ENCODE measurements around the gene MAP3K9.
A peak's percentile ranks its signal among the peaks of the same experiment; 100 is the strongest.

The MAP3K9 gene

DNA sequence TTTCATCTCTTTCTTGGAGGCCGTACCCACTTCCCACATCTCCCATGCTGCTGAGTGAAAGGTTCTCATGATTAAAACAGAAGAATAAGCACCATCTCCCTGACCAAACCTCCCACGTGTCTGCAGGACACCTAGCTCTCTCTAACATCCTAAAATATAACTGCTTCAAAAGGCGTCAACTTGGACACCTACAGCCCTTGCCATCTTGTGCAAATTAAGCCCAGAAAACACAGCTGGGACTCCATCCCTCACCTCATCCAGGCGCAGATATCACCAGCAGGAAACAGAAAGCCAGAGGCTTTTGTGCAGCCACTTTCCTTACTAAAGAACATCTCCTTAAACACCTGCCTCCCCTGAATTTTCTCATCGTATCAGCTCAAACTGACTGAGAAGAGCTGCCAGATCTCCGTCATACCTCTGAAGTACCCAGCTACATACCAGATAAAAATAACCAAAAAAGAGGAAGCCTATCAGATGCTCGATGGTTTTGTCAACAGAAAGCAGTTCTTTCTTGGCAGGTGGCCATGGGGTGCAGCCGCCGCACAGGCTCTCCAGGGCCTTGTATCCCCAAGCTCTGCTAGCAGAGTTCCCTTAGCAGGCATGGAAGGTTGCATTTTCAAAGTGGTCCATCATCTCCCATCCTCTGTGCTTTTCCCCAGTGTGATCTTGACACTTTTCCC, 28.8 kb downstream of the MAP3K9 start:
- DNase-seq (ENCODE audit: low read depth, low spot score), result no peak
- TF ChIP-seq, protein P1, sequence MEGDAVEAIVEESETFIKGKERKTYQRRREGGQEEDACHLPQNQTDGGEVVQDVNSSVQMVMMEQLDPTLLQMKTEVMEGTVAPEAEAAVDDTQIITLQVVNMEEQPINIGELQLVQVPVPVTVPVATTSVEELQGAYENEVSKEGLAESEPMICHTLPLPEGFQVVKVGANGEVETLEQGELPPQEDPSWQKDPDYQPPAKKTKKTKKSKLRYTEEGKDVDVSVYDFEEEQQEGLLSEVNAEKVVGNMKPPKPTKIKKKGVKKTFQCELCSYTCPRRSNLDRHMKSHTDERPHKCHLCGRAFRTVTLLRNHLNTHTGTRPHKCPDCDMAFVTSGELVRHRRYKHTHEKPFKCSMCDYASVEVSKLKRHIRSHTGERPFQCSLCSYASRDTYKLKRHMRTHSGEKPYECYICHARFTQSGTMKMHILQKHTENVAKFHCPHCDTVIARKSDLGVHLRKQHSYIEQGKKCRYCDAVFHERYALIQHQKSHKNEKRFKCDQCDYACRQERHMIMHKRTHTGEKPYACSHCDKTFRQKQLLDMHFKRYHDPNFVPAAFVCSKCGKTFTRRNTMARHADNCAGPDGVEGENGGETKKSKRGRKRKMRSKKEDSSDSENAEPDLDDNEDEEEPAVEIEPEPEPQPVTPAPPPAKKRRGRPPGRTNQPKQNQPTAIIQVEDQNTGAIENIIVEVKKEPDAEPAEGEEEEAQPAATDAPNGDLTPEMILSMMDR (IDR thresholded peaks at IDR 0.05; ENCODE audit: low read depth, low read length), result no peak
- in situ Hi-C loops (cut with HindIII; ENCODE audit: low sequenced_read_pairs), result no loop called here
- H3K4me3 ChIP-seq (ENCODE audit: low read depth, low read length), result no peak overlapping the region

DNA sequence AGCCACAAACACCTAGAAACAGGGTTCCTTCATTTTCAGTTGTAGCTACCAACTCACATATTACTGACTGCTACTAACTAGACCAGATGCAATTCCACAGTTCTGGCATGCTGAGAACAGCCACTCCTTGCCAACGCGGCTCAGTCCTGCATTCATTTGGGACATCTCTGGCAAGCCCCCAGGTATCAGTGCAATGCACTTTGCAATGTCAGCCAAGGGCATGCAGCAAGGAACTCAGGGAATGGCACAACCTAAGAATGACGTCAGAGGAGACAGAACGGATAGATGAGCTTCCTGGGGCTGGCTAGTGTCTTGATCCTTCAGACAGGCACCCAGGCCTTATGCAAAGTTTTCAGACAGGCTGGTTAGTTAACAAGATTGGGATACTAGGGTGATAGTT, 29.6 kb downstream of the MAP3K9 start:
- TF ChIP-seq, protein P1 (IDR thresholded peaks at IDR 0.05; ENCODE audit: low read depth, low read length), result no peak
- H3K4me3 ChIP-seq (ENCODE audit: low read depth, low read length), result no peak overlapping the region
- DNase-seq (ENCODE audit: low read depth, low spot score), result no peak
- in situ Hi-C loops (cut with HindIII; ENCODE audit: low sequenced_read_pairs), result no loop called here

DNA sequence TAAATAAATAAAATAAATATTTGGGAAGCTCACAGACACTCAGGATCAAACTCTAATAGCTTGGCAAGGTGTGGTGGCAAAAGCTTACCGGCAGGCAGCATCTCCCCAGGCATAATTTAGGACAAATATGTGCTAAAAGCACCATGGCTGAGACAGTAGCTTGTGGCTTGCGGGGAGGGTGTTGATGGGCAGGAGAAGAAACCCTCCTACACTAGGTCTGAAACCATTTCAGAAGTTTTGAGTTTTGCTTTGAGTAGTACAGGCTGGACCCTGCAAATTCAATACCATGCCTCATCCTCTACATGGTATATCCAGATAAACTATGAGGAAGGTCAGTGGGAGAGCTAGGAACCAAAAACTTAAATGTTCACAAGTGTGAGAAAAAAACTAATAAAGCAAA, 33.1 kb downstream of the MAP3K9 start:
- DNase-seq (ENCODE audit: low read depth, low spot score), result no peak
- TF ChIP-seq, protein P1 (IDR thresholded peaks at IDR 0.05; ENCODE audit: low read depth, low read length), result no peak
- no peak overlapping the region for H3K4me3 ChIP-seq (ENCODE audit: low read depth, low read length)
- in situ Hi-C loops (cut with HindIII; ENCODE audit: low sequenced_read_pairs), result no loop called here

DNA sequence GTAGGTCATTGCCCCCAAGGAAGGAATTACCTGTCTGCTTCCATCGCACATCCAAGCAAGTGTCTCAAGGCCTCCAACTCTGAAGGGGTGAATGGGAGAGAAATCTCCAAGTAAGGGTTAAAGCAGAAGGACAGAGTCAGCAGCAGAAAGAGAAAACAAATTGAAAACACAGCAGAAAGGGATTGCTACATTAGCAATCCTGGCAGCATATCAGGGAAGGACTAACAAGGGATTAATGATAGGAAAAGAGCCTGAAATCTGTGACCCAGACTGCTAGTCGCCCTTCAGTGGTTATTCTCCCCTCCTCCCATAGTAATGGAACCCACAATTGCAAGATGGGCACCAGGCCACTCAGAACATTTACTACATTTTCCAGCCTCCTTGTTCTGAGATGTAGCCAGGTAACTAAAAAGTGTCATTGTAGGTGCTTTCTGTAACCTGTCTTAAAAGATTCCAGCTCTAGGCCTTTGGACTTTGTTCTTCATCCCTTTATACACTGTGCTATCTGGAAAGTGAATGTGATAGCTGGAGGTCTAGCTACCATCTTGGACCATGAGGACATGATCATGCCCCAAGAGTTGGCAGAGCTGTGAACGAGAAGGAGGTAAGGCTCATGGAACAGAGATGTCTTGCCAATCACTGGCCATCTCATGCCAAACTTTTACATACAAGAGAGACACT, 36.0 kb downstream of the MAP3K9 start:
- TF ChIP-seq, protein P1 (IDR thresholded peaks at IDR 0.05; ENCODE audit: low read depth, low read length), result no peak
- in situ Hi-C loops (cut with HindIII; ENCODE audit: low sequenced_read_pairs), result no loop called here

DNA sequence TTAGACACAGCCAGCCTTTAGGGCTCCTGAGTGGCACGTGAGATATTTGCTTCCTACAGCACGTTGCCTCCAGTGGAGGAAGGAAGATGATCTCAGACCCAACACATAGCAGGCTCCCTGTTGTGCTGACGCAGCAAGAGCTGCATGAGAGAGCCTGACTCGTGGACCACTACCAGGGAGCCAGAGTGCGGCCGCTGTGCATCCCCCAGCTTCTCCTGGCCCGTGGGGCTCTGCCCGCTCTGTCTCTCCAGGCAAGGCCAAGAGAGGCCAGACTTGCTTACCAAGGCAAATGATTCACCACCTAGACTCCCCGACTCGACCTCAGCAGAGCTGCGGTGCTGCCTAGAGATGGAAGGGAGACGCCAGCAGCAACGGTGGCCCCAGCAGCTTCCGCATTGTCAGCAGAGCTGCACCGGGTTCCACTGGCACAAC, 37.5 kb downstream of the MAP3K9 start:
- TF ChIP-seq, protein P1 (IDR thresholded peaks at IDR 0.05; ENCODE audit: low read depth, low read length), result no peak
- in situ Hi-C loops (cut with HindIII; ENCODE audit: low sequenced_read_pairs), result no loop called here
- DNase-seq (ENCODE audit: low read depth, low spot score), result peak; percentile 56
- no peak overlapping the region for H3K4me3 ChIP-seq (ENCODE audit: low read depth, low read length)

More for the DNA sequence above, 36.0 kb downstream of the MAP3K9 start:
- no peak for DNase-seq (ENCODE audit: low read depth, low spot score)
- no peak overlapping the region for H3K4me3 ChIP-seq (ENCODE audit: low read depth, low read length)

DNA sequence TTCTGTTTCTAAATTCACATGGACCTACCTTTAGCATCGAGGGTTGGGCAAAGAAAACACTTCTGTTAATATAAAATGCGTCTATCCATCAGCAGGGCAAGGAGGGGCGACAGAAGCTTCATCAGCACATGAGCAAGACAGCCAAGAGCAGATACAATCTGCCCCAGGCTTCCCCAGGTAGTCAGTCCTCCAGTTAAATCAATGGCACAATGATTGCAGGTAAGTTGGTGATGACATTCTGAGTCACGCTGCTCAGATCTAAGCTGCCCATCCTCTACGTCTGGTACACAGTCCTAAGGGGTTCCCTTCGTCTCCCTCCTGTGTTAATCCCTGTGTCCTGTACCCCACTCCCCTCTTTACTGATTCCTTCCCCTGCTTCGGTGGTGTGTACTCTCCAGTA, 38.8 kb downstream of the MAP3K9 start:
- in situ Hi-C loops (cut with HindIII; ENCODE audit: low sequenced_read_pairs), result no loop called here
- DNase-seq (ENCODE audit: low read depth, low spot score), result no peak
- TF ChIP-seq, protein P1 (IDR thresholded peaks at IDR 0.05; ENCODE audit: low read depth, low read length), result no peak
- no peak overlapping the region for H3K4me3 ChIP-seq (ENCODE audit: low read depth, low read length)

Measured in astrocyte of the spinal cord (primary cell).